Gastrocnemius medialis (tissue), 4 donors: ENCODE results near the gene TMEM54.

Experiments
- POLR2A ChIP-seq, 2 donors: fragments of 450-650 bp; IDR thresholded peaks; one replicate each; pipeline ENCODE4 v1.6.1; 2017; ENCODE audit warnings: antibody characterized with exemption in 2 of 2, mild to moderate bottlenecking in 2 of 2, moderate library complexity in 2 of 2
- TF ChIP-seq, protein P1 (sequence below), 5 experiments: fragments of 450-650 bp in 3 of 5; fragments of 200-600 bp in 2 of 5; sonication (generic) in 2 of 5; IDR thresholded peaks in 4 of 5; conservative IDR thresholded peaks in 1 of 5; 1 replicate in 4 of 5; 2 replicates in 1 of 5; pipeline ENCODE4 v1.5.1; 2016 to 2019; ENCODE audit warnings: antibody characterized with exemption in 5 of 5, mild to moderate bottlenecking in 3 of 5, moderate library complexity in 3 of 5

DNA sequence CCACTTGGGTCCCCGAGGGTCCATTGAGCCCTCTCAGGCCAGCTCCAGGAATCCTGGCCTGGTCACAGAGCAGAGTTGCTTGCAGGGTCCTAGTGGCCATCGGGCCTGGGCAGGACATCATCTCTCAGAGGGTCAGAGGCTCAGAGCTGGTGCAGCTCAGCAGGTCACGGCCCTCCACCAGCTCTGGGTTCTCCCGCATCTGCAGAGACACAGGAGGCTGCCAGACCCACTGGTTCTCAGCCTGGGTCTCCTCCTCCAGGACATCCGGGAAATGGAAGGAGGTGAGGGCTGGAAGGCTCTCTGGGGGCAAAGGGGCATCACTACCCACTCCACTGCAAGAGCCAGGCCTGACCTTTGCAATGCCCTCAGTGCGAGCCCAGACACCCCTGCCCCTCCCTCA, 6.5 kb downstream of the TMEM54 start:
- TF ChIP-seq, protein P1, sequence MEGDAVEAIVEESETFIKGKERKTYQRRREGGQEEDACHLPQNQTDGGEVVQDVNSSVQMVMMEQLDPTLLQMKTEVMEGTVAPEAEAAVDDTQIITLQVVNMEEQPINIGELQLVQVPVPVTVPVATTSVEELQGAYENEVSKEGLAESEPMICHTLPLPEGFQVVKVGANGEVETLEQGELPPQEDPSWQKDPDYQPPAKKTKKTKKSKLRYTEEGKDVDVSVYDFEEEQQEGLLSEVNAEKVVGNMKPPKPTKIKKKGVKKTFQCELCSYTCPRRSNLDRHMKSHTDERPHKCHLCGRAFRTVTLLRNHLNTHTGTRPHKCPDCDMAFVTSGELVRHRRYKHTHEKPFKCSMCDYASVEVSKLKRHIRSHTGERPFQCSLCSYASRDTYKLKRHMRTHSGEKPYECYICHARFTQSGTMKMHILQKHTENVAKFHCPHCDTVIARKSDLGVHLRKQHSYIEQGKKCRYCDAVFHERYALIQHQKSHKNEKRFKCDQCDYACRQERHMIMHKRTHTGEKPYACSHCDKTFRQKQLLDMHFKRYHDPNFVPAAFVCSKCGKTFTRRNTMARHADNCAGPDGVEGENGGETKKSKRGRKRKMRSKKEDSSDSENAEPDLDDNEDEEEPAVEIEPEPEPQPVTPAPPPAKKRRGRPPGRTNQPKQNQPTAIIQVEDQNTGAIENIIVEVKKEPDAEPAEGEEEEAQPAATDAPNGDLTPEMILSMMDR (IDR thresholded peaks at IDR 0.05 in 4 of 5, conservative IDR thresholded peaks at IDR 0.05 in 1 of 5) = no peak
- TF ChIP-seq POLR2A (IDR thresholded peaks at IDR 0.05) = no peak
